ENCODE data around the gene EHF.
"Not testable (repeated sequence)": the region's sequence is repeated elsewhere in the genome, so short reads cannot be mapped to it uniquely, and the experiment has no call there.

Gene EHF

GRCh38 chr11:34620820-34621792 lies at the start of gene EHF:
TSS of gene EHF (plus strand) at chr11:34621093. CDS start at chr11:34642631, 21,538 bp downstream.
- no peak for DNase-seq

DNA sequence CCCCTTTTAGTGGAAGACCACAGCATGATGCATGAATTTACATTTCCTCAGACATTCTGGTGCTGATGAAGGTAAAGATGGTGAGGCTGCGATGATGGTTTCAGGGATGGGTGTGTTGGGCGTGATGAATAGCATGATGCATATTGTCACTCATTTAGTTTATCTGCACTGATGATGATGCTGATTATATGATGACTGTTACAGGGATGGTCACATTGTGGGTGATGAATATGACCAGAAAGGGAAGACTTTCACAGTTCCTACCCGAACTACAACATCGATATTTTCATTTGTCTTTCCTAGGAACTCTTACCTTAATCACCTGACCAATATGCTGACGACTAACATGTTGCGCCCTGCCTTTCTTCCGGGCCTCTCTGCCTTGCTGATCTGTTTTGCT lies 47.4 kb upstream of the EHF start:
- no peak for DNase-seq

GRCh38 chr11:34575261-34575660 lies 45.6 kb upstream of the EHF start:
- DNase-seq, result peak; percentile 35

DNA sequence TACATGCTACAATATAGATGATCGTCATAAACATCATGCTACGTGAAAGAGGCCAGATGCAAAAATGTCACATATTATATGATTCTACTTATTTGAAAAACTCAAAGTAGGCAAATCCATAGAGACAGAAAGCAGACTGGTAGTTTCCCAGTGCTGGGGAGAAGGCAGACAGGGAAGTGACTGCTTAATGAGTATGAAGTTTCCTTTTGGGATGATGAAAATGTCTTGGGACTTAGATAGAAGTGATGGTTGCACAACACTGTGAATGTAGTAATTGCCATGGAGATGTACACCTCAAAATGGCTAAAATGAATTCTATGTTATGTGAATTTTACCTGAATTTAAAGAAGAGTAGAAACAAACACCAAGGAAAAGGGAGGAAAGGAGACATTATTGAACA lies 45.2 kb upstream of the EHF start:
- no peak for DNase-seq

DNA sequence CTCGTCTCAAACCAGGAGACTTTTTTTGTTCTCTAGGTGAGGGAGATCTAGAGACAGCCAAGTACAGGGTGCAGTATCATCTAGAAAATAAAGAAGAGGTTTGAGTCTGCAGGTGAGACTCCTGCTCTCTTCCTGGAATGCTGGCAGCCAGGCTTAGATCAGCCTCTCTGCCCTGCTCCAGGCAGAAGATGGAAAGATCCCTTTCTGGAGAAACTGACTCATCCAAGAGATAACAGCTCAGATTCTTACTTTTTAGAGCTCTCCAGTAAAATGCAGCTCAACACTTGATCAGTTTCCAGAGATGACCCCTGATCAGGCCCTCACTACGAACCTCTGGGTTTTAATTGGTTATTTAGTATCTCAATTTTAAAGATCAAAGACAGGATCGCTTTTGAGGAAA lies 44.6 kb upstream of the EHF start:
- DNase-seq, result no peak

DNA sequence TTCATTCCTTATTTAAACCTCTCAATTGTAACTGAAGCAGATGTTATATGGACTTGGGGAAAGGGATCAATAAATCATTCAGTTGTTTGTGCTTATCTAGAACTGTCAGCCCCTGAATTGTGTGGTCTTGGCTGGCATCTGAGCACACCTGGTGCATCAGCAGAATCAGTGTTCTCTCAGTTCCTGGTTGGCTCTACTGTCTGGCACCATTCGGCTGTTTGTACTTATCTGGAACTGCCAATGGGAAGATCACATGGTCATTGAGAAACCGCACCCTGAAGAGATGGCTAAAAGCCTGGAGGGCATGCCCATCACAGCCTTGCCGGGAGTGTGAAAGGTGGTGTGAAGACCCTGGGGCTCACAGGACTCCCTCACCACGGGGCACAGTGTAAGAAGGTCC lies 37.1 kb upstream of the EHF start:
- DNase-seq, result no peak

- no peak for DNase-seq
These were observed 35.6 kb upstream of the EHF start for GRCh38 chr11:34585304-34585734.

DNA sequence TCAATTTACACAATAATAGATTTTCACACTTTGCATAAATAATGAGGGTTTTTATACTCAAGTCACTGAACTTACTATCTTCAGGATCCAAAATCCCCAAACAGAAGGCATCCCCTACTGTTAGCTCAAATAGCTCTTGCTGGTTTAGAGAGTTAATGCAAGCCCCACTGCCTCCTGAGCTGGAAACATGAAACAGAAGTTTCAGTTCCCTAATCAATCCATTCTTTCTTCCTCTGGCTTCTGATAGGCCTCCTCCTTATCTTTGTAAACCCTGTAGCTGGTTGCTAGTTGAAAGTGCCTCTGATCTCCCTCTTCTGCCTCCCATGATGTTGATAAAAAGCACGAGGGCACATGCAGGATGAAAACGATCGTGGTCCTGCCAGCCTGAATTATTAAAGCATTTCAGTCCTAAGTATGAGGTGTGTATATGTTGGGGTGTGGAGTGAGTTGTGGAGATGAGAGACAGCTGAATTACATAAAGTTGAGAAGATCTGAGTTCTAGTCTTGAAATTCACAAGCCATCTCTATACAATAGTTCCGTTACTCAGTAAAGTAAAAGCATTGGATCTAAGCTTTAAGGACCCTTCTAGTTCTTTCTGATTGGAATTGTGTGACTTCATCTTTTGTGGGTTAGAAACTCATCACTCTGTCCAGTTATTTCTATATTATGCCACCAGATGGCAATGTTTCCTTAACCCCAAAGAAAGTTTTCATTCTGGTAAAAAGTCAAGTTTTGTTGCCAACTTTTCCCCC lies 35.0 kb upstream of the EHF start:
- DNase-seq, result peak; percentile 86

- DNase-seq, result no peak
These were observed 34.2 kb upstream of the EHF start for GRCh38 chr11:34586488-34587281.

DNA sequence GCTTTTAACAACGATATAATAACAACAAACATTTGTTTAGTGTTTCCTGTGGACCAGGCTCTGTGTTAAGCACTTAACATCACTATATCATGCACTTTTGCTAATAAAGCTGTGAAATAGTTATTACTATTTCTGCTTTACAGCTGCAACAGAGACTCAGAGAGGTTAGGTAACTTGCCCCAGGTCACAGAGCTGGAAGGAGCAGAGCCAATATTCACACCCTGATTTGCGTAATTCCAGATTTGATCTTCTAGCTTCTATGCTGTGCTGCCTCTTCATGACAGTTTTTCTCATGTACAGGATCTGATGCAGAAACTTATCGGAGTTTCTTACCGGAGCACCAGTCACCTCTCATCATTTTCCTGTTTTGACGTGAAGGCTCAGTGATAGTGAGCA lies 33.6 kb upstream of the EHF start:
- DNase-seq, result no peak

GRCh38 chr11:34588023-34588422 lies 32.9 kb upstream of the EHF start:
- DNase-seq, result no peak

- DNase-seq, result no peak
These were observed 32.2 kb upstream of the EHF start for GRCh38 chr11:34588701-34589100.

DNA sequence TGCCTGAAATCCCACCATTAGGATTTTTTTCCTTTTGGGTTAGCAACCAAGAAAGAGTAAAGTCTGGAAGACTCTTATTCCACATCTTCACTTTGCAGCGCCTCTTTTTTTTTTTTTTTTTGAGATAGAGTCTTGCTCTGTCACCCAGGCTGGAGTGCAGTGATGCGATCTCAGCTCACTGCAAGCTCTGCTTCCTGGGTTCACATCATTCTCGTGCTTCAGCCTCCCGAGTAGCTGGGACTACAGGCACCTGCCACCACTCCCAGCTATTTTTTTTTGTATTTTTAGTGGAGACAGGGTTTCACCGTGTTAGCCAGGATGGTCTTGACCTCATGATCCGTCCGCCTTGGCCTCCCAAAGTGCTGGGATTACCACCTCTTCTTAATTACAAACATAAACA lies 31.7 kb upstream of the EHF start:
- not testable (repeated sequence) for DNase-seq

- DNase-seq, result no peak
These were observed 27.8 kb upstream of the EHF start for GRCh38 chr11:34593085-34593484.

- DNase-seq, result no peak
These were observed 26.3 kb upstream of the EHF start for GRCh38 chr11:34594603-34595002.

DNA sequence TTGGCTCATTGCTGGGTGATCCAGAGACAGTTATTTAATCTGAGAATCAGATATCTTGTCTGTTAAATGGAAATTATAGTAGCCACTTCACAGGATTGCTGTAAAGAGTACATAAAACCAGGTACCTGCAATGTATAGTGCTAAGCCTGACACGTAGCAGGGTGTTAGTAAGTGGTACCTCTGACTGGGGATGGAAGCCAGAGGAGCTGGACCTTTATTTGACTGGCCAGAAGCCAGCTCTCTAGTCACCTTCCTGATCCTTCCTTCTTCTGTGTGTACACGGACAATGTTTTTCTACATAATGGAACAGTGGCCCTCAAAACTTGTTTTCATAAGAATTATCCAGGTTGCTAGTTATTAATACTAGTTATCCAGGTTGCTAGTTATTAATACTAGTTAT lies 25.5 kb upstream of the EHF start:
- DNase-seq, result no peak

GRCh38 chr11:34595960-34596644 lies 24.8 kb upstream of the EHF start:
- no peak for DNase-seq

GRCh38 chr11:34599406-34599945 lies 21.4 kb upstream of the EHF start:
- peak; percentile 46 for DNase-seq

DNA sequence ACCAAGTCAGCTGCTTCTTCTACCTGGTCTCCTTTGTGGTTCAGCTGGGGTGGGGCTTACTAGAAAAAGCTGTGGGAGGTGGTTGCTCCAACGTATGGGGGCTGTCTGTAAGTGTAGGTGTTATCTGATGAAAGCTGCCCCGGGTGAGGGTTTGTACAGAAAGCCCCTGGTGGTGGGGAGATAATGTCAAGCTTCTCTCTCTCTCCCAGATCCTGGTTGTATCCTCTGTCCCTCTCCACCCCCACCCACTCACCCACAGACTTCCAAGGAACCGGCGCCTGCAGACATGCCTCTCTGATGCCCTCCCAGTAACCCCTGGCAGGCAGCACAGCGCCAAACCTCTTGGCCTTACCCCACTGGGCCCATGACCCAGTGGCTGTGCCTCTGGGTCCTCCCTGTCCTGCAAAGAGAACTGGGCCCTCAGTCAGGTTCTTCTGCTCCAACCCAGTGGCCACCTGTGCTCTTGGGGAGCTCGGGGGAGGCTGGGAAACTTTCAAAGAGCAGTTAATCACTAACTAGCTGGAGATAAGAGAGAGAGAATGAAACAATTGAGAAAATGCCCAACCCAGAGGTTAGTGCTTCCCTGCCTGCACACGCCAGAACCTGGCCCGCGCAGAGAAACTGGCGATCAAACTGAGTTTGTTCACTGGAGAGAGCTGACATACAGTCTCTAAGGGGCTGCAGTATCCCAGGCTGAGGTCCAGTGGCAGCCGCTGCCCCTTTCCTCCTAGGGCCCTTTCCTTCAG lies 20.4 kb upstream of the EHF start:
- peak; percentile 55 for DNase-seq

GRCh38 chr11:34601085-34601444 lies 19.8 kb upstream of the EHF start:
- DNase-seq, result peak; percentile 38

GRCh38 chr11:34601609-34602008 lies 19.3 kb upstream of the EHF start:
- no peak for DNase-seq

GRCh38 chr11:34602245-34602644 lies 18.6 kb upstream of the EHF start:
- DNase-seq, result no peak

All from OCI-M1 (cell line).